A549 (cell line): Measurements from ENCODE around the gene NLRP4. TPM values are rescaled to one million over a fixed set of nuclear protein-coding genes. Genes with fewer than 3 reads are reported as not detected.

Experiments used
- ATAC-seq, 2 experiments: fragments of 200-7000 bp in 1 of 2; fragments of >200 bp in 1 of 2; cut with Nextera tagmentation in 1 of 2; cut with Tn5 transposase in 1 of 2; 3 replicates each; pipeline versions ENCODE4 v1.8.0 to v1.9.1; 2018 to 2020; ENCODE audit warnings: mild to moderate bottlenecking in 1 of 2, moderate library complexity in 1 of 2
- CTCF ChIA-PET: fragments of 300-600 bp; sonication (Branson Sonifier 250); formaldehyde crosslinking; extraction: SDS; loops from one replicate; lab custom pipeline; 2021; ENCODE audit warnings: antibody characterized with exemption, inconsistent platforms; lab: Yijun Ruan, JAX
- POLR2A ChIA-PET: fragments of 350-600 bp; formaldehyde crosslinking; extraction: SDS; loops from one replicate; lab custom pipeline; 2021; ENCODE audit warnings: antibody characterized with exemption, inconsistent platforms; lab: Yijun Ruan, JAX
- DNase-seq, 2 experiments: peaks; one replicate each; pipeline versions ENCODE4 v3.0.0 to v3.0.0-alpha.2; 2011 to 2016; ENCODE audit warnings: low read depth in 1 of 2, low spot score in 1 of 2
- FAIRE-seq: peaks from 2 replicates; lab custom pipeline; 2011; peaks lifted over from hg19 to GRCh38; lab: Jason Lieb, UNC
- H3K27ac ChIP-seq, 2 experiments: fragments of >200 bp; sonication (Bioruptor Twin); formaldehyde crosslinking; 3 replicates each; pipeline ENCODE4 v1.5.1; 2016 to 2017
- H3K4me1 ChIP-seq: fragments of >200 bp; sonication (Bioruptor Twin); formaldehyde crosslinking; 3 replicates; pipeline ENCODE4 v1.6.1; 2016
- H3K4me2 ChIP-seq: fragments of >200 bp; sonication (Bioruptor Twin); formaldehyde crosslinking; 3 replicates; pipeline ENCODE4 v1.6.1; 2016
- H3K4me3 ChIP-seq: fragments of >200 bp; sonication (Bioruptor Twin); formaldehyde crosslinking; 3 replicates; pipeline ENCODE4 v1.5.1; 2016
- H3K9me3 ChIP-seq: fragments of >200 bp; sonication (Bioruptor Twin); formaldehyde crosslinking; 3 replicates; pipeline ENCODE4 v1.6.1; 2016
- CEBPB ChIP-seq, 2 experiments: fragments of >200 bp in 1 of 2; sonication (Bioruptor Twin) in 1 of 2; formaldehyde crosslinking in 1 of 2; IDR thresholded peaks; 2 replicates each; pipeline ENCODE4 v1.6.1; 2012 to 2016
- EP300 ChIP-seq, 2 experiments: fragments of >200 bp; sonication (Bioruptor Twin); formaldehyde crosslinking; IDR thresholded peaks; 2 replicates in 1 of 2; 3 replicates in 1 of 2; pipeline ENCODE4 v1.6.1; 2016 to 2017
- FOSB ChIP-seq: fragments of 250-450 bp; sonication (Bioruptor Pico); IDR thresholded peaks from 2 replicates; pipeline ENCODE4 v1.5.0; 2020; ENCODE audit warnings: mild to moderate bottlenecking, moderate library complexity
- FOXS1 ChIP-seq: fragments of 250-450 bp; sonication (Bioruptor Pico); IDR thresholded peaks from 2 replicates; pipeline ENCODE4 v1.5.0; 2020; ENCODE audit warnings: mild to moderate bottlenecking, moderate library complexity
- GATA3 ChIP-seq: IDR thresholded peaks from 2 replicates; pipeline ENCODE4 v1.6.1; 2012; ENCODE audit warnings: borderline replicate concordance
- HOXB5 ChIP-seq: fragments of 250-450 bp; sonication (Bioruptor Pico); IDR thresholded peaks from 2 replicates; pipeline ENCODE4 v1.5.0; 2020; ENCODE audit warnings: mild to moderate bottlenecking, moderate library complexity
- KDM1A ChIP-seq: fragments of 200-600 bp; sonication (generic); IDR thresholded peaks from 2 replicates; pipeline ENCODE4 v1.6.1; 2016; ENCODE audit warnings: low read depth, mild to moderate bottlenecking
- MAFK ChIP-seq: fragments of 450-650 bp; IDR thresholded peaks from 2 replicates; pipeline ENCODE4 v1.6.1; 2014; ENCODE audit not compliant: partially characterized antibody
- MYC ChIP-seq: IDR thresholded peaks from 2 replicates; pipeline ENCODE4 v1.6.1; 2012; ENCODE audit warnings: mild to moderate bottlenecking, inconsistent platforms, low read length, improper control_type of control experiment, borderline replicate concordance
- NFE2L2 ChIP-seq: fragments of 150-350 bp; conservative IDR thresholded peaks from 2 replicates; pipeline ENCODE4 v1.6.1; 2014; ENCODE audit warnings: low read length
- NPAS2 ChIP-seq: fragments of 250-450 bp; sonication (Bioruptor Pico); IDR thresholded peaks from 2 replicates; pipeline ENCODE4 v1.8.0; 2022; ENCODE audit warnings: mild to moderate bottlenecking, moderate library complexity, borderline replicate concordance
- POLR2A ChIP-seq: IDR thresholded peaks from 2 replicates; pipeline ENCODE4 v1.6.1; 2012; ENCODE audit warnings: mild to moderate bottlenecking, low read length
- POLR2AphosphoS2 ChIP-seq: conservative IDR thresholded peaks from 2 replicates; pipeline ENCODE4 v1.6.1; 2012; ENCODE audit warnings: low read length, improper control_type of control experiment, inconsistent platforms
- RAD21 ChIP-seq, 2 experiments: fragments of >200 bp in 1 of 2; sonication (Bioruptor Twin) in 1 of 2; formaldehyde crosslinking in 1 of 2; IDR thresholded peaks in 1 of 2; conservative IDR thresholded peaks in 1 of 2; 2 replicates in 1 of 2; 3 replicates in 1 of 2; pipeline ENCODE4 v1.6.1; 2012 to 2018; ENCODE audit warnings: inconsistent platforms in 1 of 2
- RARB ChIP-seq: fragments of 250-450 bp; sonication (Bioruptor Pico); IDR thresholded peaks from 2 replicates; pipeline ENCODE4 v1.8.0; 2021; ENCODE audit warnings: mild to moderate bottlenecking, moderate library complexity
- RNF2 ChIP-seq: fragments of 200-600 bp; sonication (generic); IDR thresholded peaks from 2 replicates; pipeline ENCODE4 v1.6.1; 2016; ENCODE audit warnings: low read depth, mild to moderate bottlenecking, antibody characterized with exemption, moderate library complexity, borderline replicate concordance
- SMC3 ChIP-seq: fragments of >200 bp; sonication (Bioruptor Twin); formaldehyde crosslinking; IDR thresholded peaks from 3 replicates; pipeline ENCODE4 v1.6.1; 2018; ENCODE audit warnings: inconsistent platforms
- SREBF2 ChIP-seq: fragments of 450-650 bp; IDR thresholded peaks from 2 replicates; pipeline ENCODE4 v1.6.1; 2014; ENCODE audit warnings: mild to moderate bottlenecking, moderate library complexity
- ZC3H11A ChIP-seq: fragments of 450-650 bp; IDR thresholded peaks from 2 replicates; pipeline ENCODE4 v1.6.1; 2014; ENCODE audit warnings: antibody characterized with exemption, mild to moderate bottlenecking
- ZNF302 ChIP-seq: fragments of 250-450 bp; sonication (Bioruptor Pico); IDR thresholded peaks from 2 replicates; pipeline ENCODE4 v1.9.0; 2021; ENCODE audit warnings: inconsistent platforms, mild to moderate bottlenecking, moderate library complexity
- WGBS: methylation state at CpG from one replicate; pipeline ENCODE4 v1.1.6; 2017; ENCODE audit errors: missing lambda C conversion rate; 5-methylcytosine and 5-hydroxymethylcytosine counted together
- polyA plus RNA-seq, 4 experiments: library from polyadenylated mRNA; depleted of rRNA in 3 of 4; stranded (reverse); fragments of >200 nt; fragmentation: RNase III in 1 of 4; extraction: RNeasy Plus Mini Kit Qiagen cat#74134 plus additional on column Dnase treatment in 1 of 4; gene quantifications; 2 replicates in 3 of 4; 3 replicates in 1 of 4; pipeline ENCODE4 v1.2.3, GENCODE V29; 2011 to 2017
- TF ChIP-seq, protein P1 (sequence below): fragments of >200 bp; sonication (Bioruptor Twin); formaldehyde crosslinking; IDR thresholded peaks from 3 replicates; pipeline ENCODE4 v1.6.1; 2016
- TF ChIP-seq, protein P2 (sequence below): fragments of 250-450 bp; sonication (Bioruptor Pico); IDR thresholded peaks from 2 replicates; pipeline ENCODE4 v1.5.0; 2020; ENCODE audit warnings: low read depth, mild to moderate bottlenecking, moderate library complexity
- TF ChIP-seq, protein P3 (sequence below): IDR thresholded peaks from 2 replicates; pipeline ENCODE4 v1.6.1; 2012
- TF ChIP-seq, protein P4 (sequence below): fragments of 150-350 bp; IDR thresholded peaks from 2 replicates; pipeline ENCODE4 v1.6.1; 2014; ENCODE audit warnings: low read depth, mild to moderate bottlenecking, low read length
- TF ChIP-seq, protein P5 (sequence below): fragments of >200 bp; sonication (Bioruptor Twin); formaldehyde crosslinking; IDR thresholded peaks from 2 replicates; pipeline ENCODE4 v1.6.1; 2016
- TF ChIP-seq, protein P6 (sequence below): fragments of 250-450 bp; sonication (Bioruptor Pico); IDR thresholded peaks from 2 replicates; pipeline ENCODE4 v1.5.0; 2021; ENCODE audit warnings: mild to moderate bottlenecking, moderate library complexity, borderline replicate concordance

The NLRP4 gene
- polyA plus RNA-seq, 2 of the 4 experiments (the other 2 are of a cell fraction): 0.10 TPM; not detected in 1

DNA sequence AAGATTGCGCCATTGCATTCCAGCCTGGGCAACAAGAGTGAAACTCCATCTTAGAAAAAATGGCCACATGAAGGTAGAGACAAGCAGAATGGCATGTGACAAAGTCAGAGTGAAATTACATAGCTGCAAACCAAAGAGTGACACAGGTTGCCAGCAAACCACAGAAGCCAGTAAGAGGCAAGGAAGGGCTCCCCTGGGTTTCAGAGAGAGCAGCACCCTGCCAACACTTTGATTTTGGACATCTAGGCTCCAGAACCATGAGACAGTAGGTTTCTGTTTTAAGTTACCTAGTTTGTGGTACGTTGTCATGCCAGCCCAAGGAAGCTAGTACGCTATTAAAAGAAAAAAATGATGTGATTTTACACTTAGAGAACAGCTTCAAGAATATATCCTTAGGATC, 1.9 kb downstream of the NLRP4 start:
- POLR2A ChIA-PET: no interaction called here
- no peak for ATAC-seq
- Histone ChIP-seq H3K4me2 (no peak overlapping the region), H3K4me1 (no peaks in the 10 kb centered on the region), H3K4me3 (no peak overlapping the region), H3K27ac (no peak overlapping the region), H3K9me3 (no peaks in the 10 kb centered on the region; the same call in 1 of the 3 replicates)
- no peak for FAIRE-seq
- TF ChIP-seq SREBF2 (no peak), POLR2AphosphoS2 (no peak), RAD21 (conservative IDR thresholded peaks at IDR 0.05 in 1 of 2, IDR thresholded peaks at IDR 0.05 in 1 of 2) (no peak), ZNF302 (CRISPR knock-in tag) (no peak), EP300 (IDR thresholded peaks at IDR 0.05) (no peak), NFE2L2 (no peak), CEBPB (IDR thresholded peaks at IDR 0.05) (no peak), FOSB (no peak), RARB (CRISPR knock-in tag) (no peak), FOXS1 (CRISPR knock-in tag) (no peak), HOXB5 (no peak), GATA3 (no peak), KDM1A (no peak), ZC3H11A (no peak), MAFK (no peak), POLR2A (no peak)
- TF ChIP-seq, protein P1, sequence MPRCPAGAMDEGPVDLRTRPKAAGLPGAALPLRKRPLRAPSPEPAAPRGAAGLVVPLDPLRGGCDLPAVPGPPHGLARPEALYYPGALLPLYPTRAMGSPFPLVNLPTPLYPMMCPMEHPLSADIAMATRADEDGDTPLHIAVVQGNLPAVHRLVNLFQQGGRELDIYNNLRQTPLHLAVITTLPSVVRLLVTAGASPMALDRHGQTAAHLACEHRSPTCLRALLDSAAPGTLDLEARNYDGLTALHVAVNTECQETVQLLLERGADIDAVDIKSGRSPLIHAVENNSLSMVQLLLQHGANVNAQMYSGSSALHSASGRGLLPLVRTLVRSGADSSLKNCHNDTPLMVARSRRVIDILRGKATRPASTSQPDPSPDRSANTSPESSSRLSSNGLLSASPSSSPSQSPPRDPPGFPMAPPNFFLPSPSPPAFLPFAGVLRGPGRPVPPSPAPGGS: no peak
- TF ChIP-seq, protein P2, sequence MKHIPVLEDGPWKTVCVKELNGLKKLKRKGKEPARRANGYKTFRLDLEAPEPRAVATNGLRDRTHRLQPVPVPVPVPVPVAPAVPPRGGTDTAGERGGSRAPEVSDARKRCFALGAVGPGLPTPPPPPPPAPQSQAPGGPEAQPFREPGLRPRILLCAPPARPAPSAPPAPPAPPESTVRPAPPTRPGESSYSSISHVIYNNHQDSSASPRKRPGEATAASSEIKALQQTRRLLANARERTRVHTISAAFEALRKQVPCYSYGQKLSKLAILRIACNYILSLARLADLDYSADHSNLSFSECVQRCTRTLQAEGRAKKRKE: no peak
- TF ChIP-seq, protein P3, sequence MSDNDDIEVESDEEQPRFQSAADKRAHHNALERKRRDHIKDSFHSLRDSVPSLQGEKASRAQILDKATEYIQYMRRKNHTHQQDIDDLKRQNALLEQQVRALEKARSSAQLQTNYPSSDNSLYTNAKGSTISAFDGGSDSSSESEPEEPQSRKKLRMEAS: no peak
- TF ChIP-seq, protein P4, sequence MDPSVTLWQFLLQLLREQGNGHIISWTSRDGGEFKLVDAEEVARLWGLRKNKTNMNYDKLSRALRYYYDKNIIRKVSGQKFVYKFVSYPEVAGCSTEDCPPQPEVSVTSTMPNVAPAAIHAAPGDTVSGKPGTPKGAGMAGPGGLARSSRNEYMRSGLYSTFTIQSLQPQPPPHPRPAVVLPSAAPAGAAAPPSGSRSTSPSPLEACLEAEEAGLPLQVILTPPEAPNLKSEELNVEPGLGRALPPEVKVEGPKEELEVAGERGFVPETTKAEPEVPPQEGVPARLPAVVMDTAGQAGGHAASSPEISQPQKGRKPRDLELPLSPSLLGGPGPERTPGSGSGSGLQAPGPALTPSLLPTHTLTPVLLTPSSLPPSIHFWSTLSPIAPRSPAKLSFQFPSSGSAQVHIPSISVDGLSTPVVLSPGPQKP: no peak
- WGBS: 14% methylated on average over 3 of the region's 3 CpGs
- DNase-seq: no peak
- CTCF ChIA-PET: interaction anchor here (0.6 kb wide), 1 partner anchor 438 kb away, joined by 3 read pairs; no protein-coding TSS in a partner anchor

DNA sequence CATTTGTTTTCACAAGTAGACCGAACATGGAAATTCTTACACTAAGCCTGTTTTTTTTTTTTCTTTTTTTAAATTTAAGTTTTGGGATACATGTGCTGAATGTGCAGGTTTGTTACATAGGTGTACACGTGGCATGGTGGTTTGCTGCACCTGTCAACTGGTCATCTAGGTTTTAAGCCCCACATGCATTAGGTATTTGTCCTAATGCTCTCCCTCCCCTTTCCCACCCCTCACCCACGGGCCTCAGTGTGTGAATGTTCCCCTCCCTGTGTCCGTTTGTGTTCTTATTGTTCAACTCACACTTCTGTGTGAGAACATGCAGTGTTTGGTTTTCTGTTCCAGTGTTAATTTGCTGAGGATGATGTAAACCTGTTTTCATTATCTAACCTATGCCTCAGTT, 2.6 kb downstream of the NLRP4 start:
- DNase-seq: no peak
- Histone ChIP-seq H3K9me3 (no peaks in the 10 kb centered on the region; the same call in 1 of the 3 replicates), H3K27ac (no peak overlapping the region), H3K4me1 (no peaks in the 10 kb centered on the region), H3K4me2 (no peak overlapping the region), H3K4me3 (no peak overlapping the region)
- ChIA-PET POLR2A (no interaction called here), CTCF (interaction anchor here (0.6 kb wide), 1 partner anchor 437 kb away, joined by 3 read pairs; no protein-coding TSS in a partner anchor)
- no peak for ATAC-seq
- 3% methylated on average over 4 of the region's 4 CpGs for WGBS
- FAIRE-seq: no peak
- TF ChIP-seq, protein P5, sequence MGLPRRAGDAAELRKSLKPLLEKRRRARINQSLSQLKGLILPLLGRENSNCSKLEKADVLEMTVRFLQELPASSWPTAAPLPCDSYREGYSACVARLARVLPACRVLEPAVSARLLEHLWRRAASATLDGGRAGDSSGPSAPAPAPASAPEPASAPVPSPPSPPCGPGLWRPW: no peak
- TF ChIP-seq, protein P6, sequence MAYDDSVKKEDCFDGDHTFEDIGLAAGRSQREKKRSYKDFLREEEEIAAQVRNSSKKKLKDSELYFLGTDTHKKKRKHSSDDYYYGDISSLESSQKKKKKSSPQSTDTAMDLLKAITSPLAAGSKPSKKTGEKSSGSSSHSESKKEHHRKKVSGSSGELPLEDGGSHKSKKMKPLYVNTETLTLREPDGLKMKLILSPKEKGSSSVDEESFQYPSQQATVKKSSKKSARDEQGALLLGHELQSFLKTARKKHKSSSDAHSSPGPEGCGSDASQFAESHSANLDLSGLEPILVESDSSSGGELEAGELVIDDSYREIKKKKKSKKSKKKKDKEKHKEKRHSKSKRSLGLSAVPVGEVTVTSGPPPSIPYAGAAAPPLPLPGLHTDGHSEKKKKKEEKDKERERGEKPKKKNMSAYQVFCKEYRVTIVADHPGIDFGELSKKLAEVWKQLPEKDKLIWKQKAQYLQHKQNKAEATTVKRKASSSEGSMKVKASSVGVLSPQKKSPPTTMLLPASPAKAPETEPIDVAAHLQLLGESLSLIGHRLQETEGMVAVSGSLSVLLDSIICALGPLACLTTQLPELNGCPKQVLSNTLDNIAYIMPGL: no peak
- TF ChIP-seq MYC (no peak), RNF2 (no peak), NPAS2 (no peak), CEBPB (IDR thresholded peaks at IDR 0.05) (no peak), SMC3 (no peak), ZNF302 (CRISPR knock-in tag) (no peak)
